H1 (cell line): ENCODE data around the gene ZFP91. TPM values are rescaled to one million over a fixed set of nuclear protein-coding genes. Genes with fewer than 3 reads are reported as not detected.

Experiments
- CTCF ChIA-PET: fragments of 300-600 bp; sonication (Branson Sonifier 250); formaldehyde crosslinking; loops from one replicate; lab custom pipeline; 2021; ENCODE audit not compliant: partially characterized antibody; lab: Charles Lee
- POLR2A ChIA-PET: fragments of 300-600 bp; sonication (Branson Sonifier 250); formaldehyde crosslinking; loops from one replicate; lab custom pipeline; 2021; ENCODE audit warnings: inconsistent platforms; ENCODE audit not compliant: partially characterized antibody; lab: Charles Lee
- DNase-seq, 2 experiments: peaks; one replicate each; pipeline versions ENCODE4 v3.0.0 to v3.0.0-alpha.2; 2010 to 2022; ENCODE audit warnings: low spot score in 2 of 2, low read depth in 1 of 2, mixed read lengths in 1 of 2
- FAIRE-seq: peaks from 2 replicates; lab custom pipeline; 2011; peaks lifted over from hg19 to GRCh38; lab: Jason Lieb, UNC
- H2AFZ ChIP-seq: 2 replicates; pipeline ENCODE4 v1.8.1; 2012; ENCODE audit warnings: low read length, inconsistent platforms
- H2AK5ac ChIP-seq: 2 replicates; pipeline ENCODE4 v1.6.1; 2013; ENCODE audit warnings: low read depth, low read length
- H2BK120ac ChIP-seq: replicated peaks from 2 replicates; pipeline ENCODE3; 2013; ENCODE audit warnings: low read depth, low read length, inconsistent platforms
- H2BK12ac ChIP-seq: 2 replicates; pipeline ENCODE4 v1.6.1; 2013; ENCODE audit warnings: low read depth, low read length
- H2BK15ac ChIP-seq: 2 replicates; pipeline ENCODE4 v1.6.1; 2013; ENCODE audit warnings: low read length
- H2BK20ac ChIP-seq: 2 replicates; pipeline ENCODE4 v1.6.1; 2013; ENCODE audit warnings: low read length
- H2BK5ac ChIP-seq: 2 replicates; pipeline ENCODE4 v1.6.1; 2013; ENCODE audit warnings: low read depth, low read length
- H3K14ac ChIP-seq: 2 replicates; pipeline ENCODE4 v1.6.1; 2013; ENCODE audit warnings: inconsistent platforms; ENCODE audit not compliant: insufficient read length
- H3K18ac ChIP-seq: 2 replicates; pipeline ENCODE4 v1.6.1; 2013; ENCODE audit warnings: low read length; ENCODE audit errors: extremely low read depth
- H3K23ac ChIP-seq: 2 replicates; pipeline ENCODE4 v1.6.1; 2013; ENCODE audit warnings: inconsistent platforms; ENCODE audit not compliant: insufficient read length
- H3K23me2 ChIP-seq: 2 replicates; pipeline ENCODE4 v1.6.1; 2013; ENCODE audit warnings: low read depth, low read length
- H3K27ac ChIP-seq: 2 replicates; pipeline ENCODE4 v1.6.1; 2011; ENCODE audit warnings: low read depth, low read length, inconsistent platforms
- H3K27me3 ChIP-seq, 4 experiments: replicated peaks in 1 of 4; 1 replicate in 1 of 4; 2 replicates in 3 of 4; pipeline versions ENCODE4 v1.6.1 to v1.8.1; 2011 to 2013; ENCODE audit warnings: low read length in 3 of 4, mild to moderate bottlenecking in 3 of 4, inconsistent platforms in 2 of 4, mixed read lengths in 2 of 4, moderate library complexity in 1 of 4; ENCODE audit not compliant: control insufficient read depth in 3 of 4, insufficient read depth in 3 of 4; ENCODE audit errors: extremely low read depth in 1 of 4
- H3K36me3 ChIP-seq, 4 experiments: 2 replicates each; pipeline versions ENCODE4 v1.6.1 to v1.8.1; 2011 to 2013; ENCODE audit warnings: mild to moderate bottlenecking in 4 of 4, low read length in 3 of 4, moderate library complexity in 2 of 4, control low read depth in 1 of 4, inconsistent platforms in 1 of 4; ENCODE audit not compliant: insufficient read depth in 4 of 4, control insufficient read depth in 2 of 4
- H3K4ac ChIP-seq: replicated peaks from 2 replicates; pipeline ENCODE3; 2013; ENCODE audit warnings: low read length, low read depth, mixed read lengths, inconsistent platforms; ENCODE audit not compliant: insufficient read length
- H3K4me1 ChIP-seq, 4 experiments: replicated peaks in 1 of 4; 1 replicate in 1 of 4; 2 replicates in 3 of 4; pipeline versions ENCODE4 v1.6.1 to v1.8.1; 2011 to 2013; ENCODE audit warnings: low read length in 3 of 4, inconsistent platforms in 2 of 4, mixed read lengths in 1 of 4; ENCODE audit not compliant: insufficient read depth in 4 of 4, control insufficient read depth in 3 of 4
- H3K4me2 ChIP-seq, 2 experiments: 2 replicates each; pipeline versions ENCODE4 v1.6.1 to v1.8.1; 2011 to 2013; ENCODE audit warnings: low read depth in 2 of 2, low read length in 2 of 2, control low read depth in 1 of 2, inconsistent platforms in 1 of 2, mild to moderate bottlenecking in 1 of 2; ENCODE audit not compliant: insufficient read depth in 1 of 2
- H3K4me3 ChIP-seq, 4 experiments: fragments of 200-600, 300-600 bp in 1 of 4; sonication (generic), shearing (Covaris generic), sonication (Bioruptor Twin) in 1 of 4; 2 replicates each; pipeline versions ENCODE4 v1.5.1 to v1.8.1; 2011 to 2016; ENCODE audit warnings: low read length in 4 of 4, low read depth in 3 of 4, control low read depth in 2 of 4, inconsistent platforms in 2 of 4, mild to moderate bottlenecking in 2 of 4, mixed read lengths in 1 of 4, moderate library complexity in 1 of 4; ENCODE audit not compliant: insufficient read depth in 2 of 4; ENCODE audit errors: extremely low read depth in 1 of 4
- H3K56ac ChIP-seq: replicated peaks from 2 replicates; pipeline ENCODE3; 2013; ENCODE audit warnings: low read depth, mild to moderate bottlenecking, mixed read lengths, low read length, inconsistent platforms; ENCODE audit not compliant: insufficient read length
- H3K79me1 ChIP-seq: 2 replicates; pipeline ENCODE4 v1.6.1; 2013; ENCODE audit warnings: low read depth, low read length, control low read depth
- H3K79me2 ChIP-seq, 2 experiments: 2 replicates each; pipeline versions ENCODE4 v1.6.1 to v1.8.1; 2012 to 2013; ENCODE audit warnings: low read length in 2 of 2, mild to moderate bottlenecking in 2 of 2, inconsistent platforms in 1 of 2; ENCODE audit not compliant: insufficient read depth in 2 of 2, control insufficient read depth in 1 of 2
- H3K9ac ChIP-seq, 4 experiments: replicated peaks in 1 of 4; 1 replicate in 1 of 4; 2 replicates in 3 of 4; pipeline versions ENCODE4 v1.6.1 to v1.8.1; 2011 to 2013; ENCODE audit warnings: low read depth in 3 of 4, low read length in 3 of 4, control low read depth in 2 of 4, mild to moderate bottlenecking in 2 of 4, moderate library complexity in 2 of 4, inconsistent platforms in 1 of 4; ENCODE audit errors: extremely low read depth in 1 of 4
- H3K9me3 ChIP-seq, 2 experiments: 2 replicates each; pipeline versions ENCODE4 v1.6.1 to v1.8.1; 2012 to 2013; ENCODE audit warnings: mild to moderate bottlenecking in 2 of 2, moderate library complexity in 2 of 2, control low read depth in 1 of 2, inconsistent platforms in 1 of 2, low read depth in 1 of 2, low read length in 1 of 2, mixed read lengths in 1 of 2; ENCODE audit not compliant: insufficient read depth in 2 of 2
- H4K20me1 ChIP-seq, 2 experiments: replicated peaks in 1 of 2; 2 replicates each; pipeline versions ENCODE3 to v1.8.1; 2011 to 2013; ENCODE audit warnings: inconsistent platforms in 2 of 2, low read length in 2 of 2, mild to moderate bottlenecking in 1 of 2; ENCODE audit not compliant: insufficient read depth in 2 of 2, control insufficient read depth in 1 of 2
- H4K5ac ChIP-seq: 2 replicates; pipeline ENCODE4 v1.6.1; 2013; ENCODE audit warnings: low read length, low read depth, mixed read lengths, inconsistent platforms; ENCODE audit not compliant: insufficient read length
- H4K8ac ChIP-seq: 2 replicates; pipeline ENCODE4 v1.8.0; 2013; ENCODE audit warnings: mild to moderate bottlenecking, moderate library complexity, low read length, inconsistent platforms; ENCODE audit not compliant: insufficient read depth; ENCODE audit errors: extremely low read depth
- H4K91ac ChIP-seq: replicated peaks from 2 replicates; pipeline ENCODE3; 2013; ENCODE audit warnings: low read length, mixed read lengths, inconsistent platforms; ENCODE audit not compliant: insufficient read length
- BACH1 ChIP-seq: IDR thresholded peaks from 2 replicates; pipeline ENCODE4 v1.6.1; 2012; ENCODE audit warnings: low read length, improper control_type of control experiment
- CBX8 ChIP-seq: fragments of 300-800, 300-1000 bp; sonication (generic); IDR thresholded peaks from 2 replicates; pipeline ENCODE4 v1.7.1; 2016; ENCODE audit warnings: low read depth, low read length, borderline replicate concordance
- EZH2 ChIP-seq: fragments of 200-600 bp; sonication (generic); IDR thresholded peaks from 2 replicates; pipeline ENCODE4 v1.7.1; 2012; ENCODE audit warnings: low read depth, mild to moderate bottlenecking, moderate library complexity, low read length, inconsistent platforms; ENCODE audit not compliant: severe bottlenecking
- FOSL1 ChIP-seq: IDR thresholded peaks from 2 replicates; pipeline ENCODE4 v1.6.1; 2011; ENCODE audit warnings: mild to moderate bottlenecking, low read depth, low read length, moderate library complexity; ENCODE audit not compliant: insufficient read depth
- GTF2F1 ChIP-seq: IDR thresholded peaks from 2 replicates; pipeline ENCODE4 v1.6.1; 2012; ENCODE audit warnings: low read depth, low read length, improper control_type of control experiment, borderline replicate concordance
- MAFK ChIP-seq: IDR thresholded peaks from 2 replicates; pipeline ENCODE4 v1.6.1; 2012; ENCODE audit warnings: low read depth, mild to moderate bottlenecking, improper control_type of control experiment, low read length
- NANOG ChIP-seq: IDR thresholded peaks from 2 replicates; pipeline ENCODE4 v1.6.1; 2011; ENCODE audit warnings: low read length, low read depth, mild to moderate bottlenecking, inconsistent platforms; ENCODE audit not compliant: insufficient read depth, poor library complexity, severe bottlenecking
- POLR2A ChIP-seq, 2 experiments: IDR thresholded peaks; 1 replicate in 1 of 2; 2 replicates in 1 of 2; pipeline ENCODE4 v1.6.1; 2011; ENCODE audit warnings: low read depth in 2 of 2, low read length in 2 of 2, mild to moderate bottlenecking in 2 of 2; ENCODE audit errors: control extremely low read depth in 1 of 2
- SAP30 ChIP-seq: fragments of 300-600 bp; sonication (generic); IDR thresholded peaks from 2 replicates; pipeline ENCODE4 v1.7.1; 2012; ENCODE audit warnings: low read length, moderate library complexity, mild to moderate bottlenecking, inconsistent platforms; ENCODE audit not compliant: insufficient read depth, insufficient replicate concordance
- SIN3A ChIP-seq, 2 experiments: IDR thresholded peaks in 1 of 2; conservative IDR thresholded peaks in 1 of 2; 2 replicates each; pipeline ENCODE4 v1.6.1; 2011 to 2012; ENCODE audit warnings: low read length in 2 of 2, improper control_type of control experiment in 1 of 2, low read depth in 1 of 2, mild to moderate bottlenecking in 1 of 2
- SP1 ChIP-seq: IDR thresholded peaks from 2 replicates; pipeline ENCODE4 v1.6.1; 2011; ENCODE audit warnings: low read depth, low read length
- TBP ChIP-seq: IDR thresholded peaks from 2 replicates; pipeline ENCODE4 v1.6.1; 2011; ENCODE audit warnings: low read depth, low read length, improper control_type of control experiment
- TEAD4 ChIP-seq: IDR thresholded peaks from 2 replicates; pipeline ENCODE4 v1.6.1; 2012; ENCODE audit warnings: low read depth, low read length, inconsistent platforms, mixed read lengths
- ZNF274 ChIP-seq: IDR thresholded peaks from 2 replicates; pipeline ENCODE4 v1.7.0; 2012; ENCODE audit warnings: low read length, borderline replicate concordance; ENCODE audit errors: extremely low read depth
- WGBS, 2 experiments: shearing (Covaris generic) in 1 of 2; methylation state at CpG; one replicate each; pipeline versions ENCODE4 v1.1.6 to v1.1.7; 2013 to 2015; ENCODE audit warnings: low lambda C conversion rate in 2 of 2, mixed read lengths in 2 of 2, inconsistent platforms in 1 of 2, low coverage in 1 of 2, missing lambda C conversion rate in 1 of 2; ENCODE audit not compliant: insufficient replicate concordance in 2 of 2, insufficient coverage in 1 of 2, insufficient read length in 1 of 2; ENCODE audit errors: extremely low coverage in 1 of 2, missing lambda C conversion rate in 1 of 2; 5-methylcytosine and 5-hydroxymethylcytosine counted together
- polyA plus RNA-seq, 7 experiments: library from polyadenylated mRNA; depleted of rRNA in 3 of 7; stranded (reverse) in 5 of 7; unstranded in 2 of 7; fragments of >200 nt in 5 of 7; fragments of 200-250 nt in 2 of 7; gene quantifications; 1 replicate in 5 of 7; 2 replicates in 1 of 7; 4 replicates in 1 of 7; pipeline versions ENCODE4 v1.2.1 to v1.2.3, GENCODE V29; 2011 to 2013; ENCODE audit warnings: missing spikeins in 2 of 7, mixed read lengths in 2 of 7
- total RNA-seq: library from RNA; stranded (reverse); fragmentation: NEBNext Ultra II Directional; extraction: Animal tissue kit (Norgen Biotek cat#: 25700); gene quantifications from 2 replicates; pipeline ENCODE4 v1.2.1, GENCODE V29; 2021

The ZFP91 gene
- total and polyA plus RNA-seq, 2 of the 8 experiments (the other 6 are each of a cell fraction or from before 2014, with no cell fraction given): 10.7 to 29.0 TPM

GRCh38 chr11:58632510-58632909, 53.6 kb downstream of the ZFP91 start:
- no peak for TF ChIP-seq TEAD4
- no peak for TF ChIP-seq POLR2A (IDR thresholded peaks at IDR 0.05; ENCODE audit: control extremely low read depth in 1 of 2, low read depth in 2 of 2, low read length in 2 of 2)
- TF ChIP-seq NANOG: no peak
- TF ChIP-seq SIN3A (conservative IDR thresholded peaks at IDR 0.05 in 1 of 2, IDR thresholded peaks at IDR 0.05 in 1 of 2; ENCODE audit: low read depth in 1 of 2, low read length in 2 of 2): no peak
- TF ChIP-seq TBP: no peak
- no peak for TF ChIP-seq MAFK
- TF ChIP-seq BACH1: no peak
- TF ChIP-seq ZNF274: no peak
- no peak for TF ChIP-seq FOSL1
- TF ChIP-seq CBX8: no peak
- no peak for TF ChIP-seq SP1
- no peak for TF ChIP-seq EZH2
- TF ChIP-seq GTF2F1: no peak
- TF ChIP-seq SAP30: no peak
- TF ChIP-seq, all 59 proteins: peak for 0
- CTCF ChIA-PET: interaction anchor here (0.8 to 3.4 kb wide), 9 partner anchors 15 to 503 kb away, joined by 3 to 10 read pairs (median 4); no protein-coding TSS in a partner anchor
- H3K4me3 ChIP-seq: no peak overlapping the region
- no peaks in the 10 kb centered on the region for H3K36me3 ChIP-seq
- no peak overlapping the region for H3K27ac ChIP-seq
- H3K18ac ChIP-seq: no peak overlapping the region
- no peak overlapping the region for H4K8ac ChIP-seq
- no peak overlapping the region for H3K9ac ChIP-seq
- H2AK5ac ChIP-seq: no peak overlapping the region
- H3K4me2 ChIP-seq: no peak overlapping the region
- H2BK5ac ChIP-seq: no peak overlapping the region
- H3K9me3 ChIP-seq: no peaks in the 10 kb centered on the region
- no peak overlapping the region for H2BK120ac ChIP-seq
- H3K79me1 ChIP-seq: no peaks in the 10 kb centered on the region
- no peak overlapping the region for H3K4ac ChIP-seq
- H3K27me3 ChIP-seq: no peaks in the 10 kb centered on the region
- no peak overlapping the region for H3K14ac ChIP-seq
- POLR2A ChIA-PET: interaction anchor here (1.0 to 1.1 kb wide), 2 partner anchors 39 to 55 kb away, joined by 3 to 4 read pairs; no protein-coding TSS in a partner anchor
- no peak overlapping the region for H3K56ac ChIP-seq
- H4K5ac ChIP-seq: no peak overlapping the region
- H4K91ac ChIP-seq: no peak overlapping the region
- no peaks in the 10 kb centered on the region for H4K20me1 ChIP-seq
- WGBS, 2 experiments: 85% methylated on average over 1 of the region's 1 CpG; no CpG with 5 or more reads in 1 of the 2 experiments
- no peak overlapping the region for H2AFZ ChIP-seq
- no peak overlapping the region for H2BK20ac ChIP-seq
- no peak overlapping the region for H2BK15ac ChIP-seq
- no peaks in the 10 kb centered on the region for H3K79me2 ChIP-seq
- no peak overlapping the region for H2BK12ac ChIP-seq
- H3K4me1 ChIP-seq: peaks cover 0 to 4% (median 1%) of the 10 kb centered on the region in 4 experiments; a peak in 2 of 7 replicates
- FAIRE-seq (no peak), DNase-seq (no peak)
- no peaks in the 10 kb centered on the region for H3K23me2 ChIP-seq
- no peak overlapping the region for H3K23ac ChIP-seq
